Spinal cord (tissue), 10 donors: ENCODE results near the gene COMP. TPM values are rescaled to one million over a fixed set of nuclear protein-coding genes. Genes with fewer than 3 reads are reported as not detected.

Experiments
- DNase-seq, 6 donors: peaks; one replicate each; pipeline versions ENCODE4 v3.0.0 to v3.0.0-alpha.2; 2013 to 2015; ENCODE audit warnings: low spot score in 6 of 6, low read depth in 4 of 6
- H3K27ac ChIP-seq: one replicate; pipeline ENCODE4 v1.5.1; 2013; ENCODE audit warnings: low read depth, low read length, control low read depth
- H3K27me3 ChIP-seq: one replicate; pipeline ENCODE4 v1.6.1; 2013; ENCODE audit warnings: low read length; ENCODE audit not compliant: control insufficient read depth, insufficient read depth
- H3K36me3 ChIP-seq: one replicate; pipeline ENCODE4 v1.6.1; 2013; ENCODE audit warnings: low read length; ENCODE audit not compliant: control insufficient read depth, insufficient read depth
- H3K4me1 ChIP-seq: one replicate; pipeline ENCODE4 v1.6.1; 2013; ENCODE audit warnings: low read length; ENCODE audit not compliant: control insufficient read depth, insufficient read depth
- H3K4me3 ChIP-seq: one replicate; pipeline ENCODE4 v1.5.1; 2013; ENCODE audit warnings: low read depth, low read length, control low read depth
- H3K9me3 ChIP-seq: one replicate; pipeline ENCODE4 v1.6.1; 2013; ENCODE audit warnings: low read length; ENCODE audit not compliant: control insufficient read depth, insufficient read depth
- WGBS: methylation state at CpG from one replicate; pipeline ENCODE4 v1.1.5; 2013; ENCODE audit warnings: missing lambda C conversion rate; ENCODE audit not compliant: insufficient coverage; 5-methylcytosine and 5-hydroxymethylcytosine counted together
- polyA plus RNA-seq, 2 donors: library from polyadenylated mRNA; unstranded; fragments of 120-200 nt; gene quantifications; one replicate each; pipeline ENCODE4 v1.2.1, GENCODE V29; 2013; ENCODE audit not compliant: insufficient read length in 2 of 2
- total RNA-seq, 2 donors: library from RNA; depleted of rRNA in 1 of 2; stranded (reverse); fragments of 120-200 nt in 1 of 2; fragments of >200 nt in 1 of 2; gene quantifications; one replicate each; pipeline versions ENCODE4 v1.2.3 to v1.2.4, GENCODE V29; 2013 to 2014
- donor health status: healthy.

COMP gene
- total and polyA plus RNA-seq, 4 donors: 0.23 to 0.40 (median 0.32) TPM; not detected in 1

DNA sequence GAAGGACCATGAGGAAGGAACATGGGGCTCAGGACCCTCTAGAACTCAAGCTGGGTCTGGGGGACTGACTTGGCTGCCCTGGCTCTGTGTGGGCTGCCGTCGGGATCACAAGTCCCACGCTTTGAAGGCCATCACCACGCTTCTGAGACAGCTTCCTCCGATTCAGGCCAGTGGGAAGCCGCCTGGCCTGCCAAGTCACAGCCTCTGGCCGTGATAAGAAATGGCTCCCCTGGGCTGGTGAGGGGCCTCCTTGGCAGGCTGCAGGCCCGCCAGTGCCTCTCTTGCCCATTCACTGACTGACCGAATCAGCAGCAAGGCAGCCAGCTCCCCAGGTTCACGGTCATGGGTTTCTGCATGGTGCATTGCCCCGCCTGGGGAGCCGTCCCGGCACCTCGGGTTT, 48.8 kb downstream of the COMP start:
- H3K4me1 ChIP-seq: peaks cover 55% of the 10 kb centered on the region
- no peak overlapping the region for H3K27ac ChIP-seq
- DNase-seq: no peak
- no peaks in the 10 kb centered on the region for H3K9me3 ChIP-seq
- no peaks in the 10 kb centered on the region for H3K27me3 ChIP-seq
- peaks cover 72% of the 10 kb centered on the region for H3K36me3 ChIP-seq
- no peak overlapping the region for H3K4me3 ChIP-seq
- 47% methylated on average over 12 of the region's 14 CpGs for WGBS

DNA sequence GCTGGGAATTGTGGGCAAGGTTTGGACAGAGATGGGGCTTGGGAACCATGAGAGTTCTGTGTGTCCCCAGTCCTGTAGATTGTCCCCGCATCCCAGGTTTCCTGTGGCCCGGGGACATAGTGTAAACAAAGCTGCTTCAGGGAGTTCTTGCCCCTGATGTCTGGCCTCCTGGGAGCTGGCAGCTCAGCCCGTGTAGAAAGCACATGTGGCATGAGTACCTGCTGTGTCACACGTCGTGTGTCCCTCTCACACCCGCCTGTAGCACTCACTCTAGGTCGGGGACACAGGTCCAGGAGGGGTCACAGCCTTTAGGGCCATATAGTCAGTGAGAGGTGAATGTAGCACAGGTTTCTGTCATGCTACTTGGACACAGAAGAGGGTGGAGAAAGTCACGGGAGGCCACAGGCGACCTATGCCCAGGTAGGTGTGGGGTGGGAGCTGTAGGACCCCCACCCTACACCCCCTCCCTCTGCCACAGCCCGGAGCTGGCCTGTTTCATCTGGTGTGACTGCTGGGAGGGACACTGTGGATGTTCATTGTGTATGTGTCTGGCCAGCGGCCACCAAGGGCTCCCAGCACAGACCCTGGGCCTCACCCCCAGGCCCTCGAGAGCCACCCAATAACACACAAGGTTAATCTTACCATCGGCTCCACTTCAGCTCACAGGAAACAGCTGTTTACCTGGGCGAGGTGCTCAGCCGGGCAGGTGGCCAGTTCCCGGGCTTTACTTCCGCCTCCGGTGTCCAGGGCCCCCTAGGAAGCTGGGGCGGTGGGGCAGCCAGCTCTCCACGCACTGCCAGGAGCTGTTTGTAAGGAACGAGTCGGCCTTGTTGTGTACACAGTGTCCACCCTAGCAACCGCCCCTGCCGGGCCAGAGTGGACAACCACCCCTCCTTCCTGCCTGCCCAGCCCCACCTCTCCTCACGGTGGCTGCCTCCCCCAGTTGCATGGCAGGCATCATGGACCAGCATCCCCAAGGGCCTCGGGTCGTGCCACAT, 49.7 kb downstream of the COMP start:
- DNase-seq: peak in 1 of 6 donors; percentile 39
- no peaks in the 10 kb centered on the region for H3K9me3 ChIP-seq
- H3K27me3 ChIP-seq: no peaks in the 10 kb centered on the region
- H3K4me1 ChIP-seq: peaks cover 50% of the 10 kb centered on the region
- no peak overlapping the region for H3K27ac ChIP-seq
- 55% methylated on average over 21 of the region's 27 CpGs for WGBS
- H3K4me3 ChIP-seq: no peak overlapping the region
- peaks cover 75% of the 10 kb centered on the region for H3K36me3 ChIP-seq

DNA sequence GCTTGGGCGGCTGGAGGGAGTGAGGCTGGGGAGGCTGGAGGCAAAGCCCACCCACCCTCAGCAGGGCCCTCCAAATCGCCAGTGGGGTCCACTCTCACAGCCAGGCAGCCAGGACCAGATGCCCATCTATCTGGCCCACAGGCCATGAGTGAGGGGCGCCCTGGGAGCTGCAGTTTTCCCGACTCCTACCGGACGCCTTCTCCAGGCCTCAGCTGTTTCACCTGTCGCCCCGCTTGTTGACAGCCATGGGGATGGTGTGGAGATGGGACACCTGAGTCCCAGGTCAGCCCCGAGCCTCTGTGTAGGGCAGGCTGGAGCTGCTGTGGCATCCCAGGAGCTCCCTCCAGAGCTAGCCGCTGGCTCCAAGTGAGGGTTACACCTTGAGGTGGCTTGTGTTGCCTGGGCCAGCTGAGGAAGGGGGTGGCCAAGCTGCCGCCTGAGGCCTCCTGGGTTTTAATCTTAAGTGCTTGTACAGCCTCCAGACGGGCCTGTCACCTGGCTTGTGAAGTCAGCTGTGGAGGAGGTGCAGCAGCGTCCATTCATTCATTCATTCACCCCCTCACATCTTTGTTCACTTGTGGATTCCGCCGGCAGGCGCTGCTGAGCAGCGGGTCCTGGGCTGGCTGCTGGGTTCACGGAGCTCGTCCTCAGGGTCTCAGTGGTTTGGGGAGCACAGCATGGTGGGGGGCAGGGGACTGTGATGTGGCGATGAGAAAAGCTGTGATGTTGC, 52.0 kb downstream of the COMP start:
- Histone ChIP-seq H3K4me1 (peaks cover 64% of the 10 kb centered on the region), H3K4me3 (no peak overlapping the region), H3K27me3 (no peaks in the 10 kb centered on the region), H3K27ac (no peak overlapping the region), H3K9me3 (no peaks in the 10 kb centered on the region), H3K36me3 (peaks cover 67% of the 10 kb centered on the region)
- 89% methylated on average over 17 of the region's 20 CpGs for WGBS
- DNase-seq: no peak

DNA sequence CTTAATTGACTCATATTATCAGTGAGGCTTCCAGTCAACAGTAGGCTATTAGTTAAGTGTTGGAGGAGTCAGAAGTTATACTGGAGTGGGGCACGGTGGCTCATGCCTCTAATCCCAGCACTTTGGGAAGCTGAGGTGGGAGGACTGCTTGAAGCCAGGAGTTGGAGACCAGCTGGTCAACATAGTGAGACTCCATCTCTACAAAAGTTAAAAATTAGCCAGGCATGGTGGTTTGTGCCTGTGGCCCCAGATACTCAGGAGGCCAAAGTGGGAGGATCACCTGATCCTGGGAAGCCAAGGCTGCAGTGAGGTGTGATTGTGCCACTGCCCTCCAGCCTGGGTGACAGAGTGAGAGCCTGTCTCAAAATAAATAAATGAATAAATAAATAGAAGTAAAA, 53.2 kb downstream of the COMP start:
- DNase-seq: no peak
- H3K9me3 ChIP-seq: no peaks in the 10 kb centered on the region
- no peaks in the 10 kb centered on the region for H3K27me3 ChIP-seq
- peaks cover 55% of the 10 kb centered on the region for H3K36me3 ChIP-seq
- peaks cover 64% of the 10 kb centered on the region for H3K4me1 ChIP-seq
- no peak overlapping the region for H3K4me3 ChIP-seq
- WGBS: 86% methylated on average over 1 of the region's 1 CpG
- H3K27ac ChIP-seq: no peak overlapping the region

GRCh38 chr19:18737337-18737953, 53.7 kb downstream of the COMP start:
- Histone ChIP-seq H3K27me3 (no peaks in the 10 kb centered on the region), H3K4me3 (no peak overlapping the region), H3K27ac (no peak overlapping the region), H3K36me3 (peaks cover 50% of the 10 kb centered on the region), H3K4me1 (peaks cover 64% of the 10 kb centered on the region), H3K9me3 (no peaks in the 10 kb centered on the region)
- WGBS: 61% methylated on average over 6 of the region's 10 CpGs
- DNase-seq: no peak

- H3K9me3 ChIP-seq: no peaks in the 10 kb centered on the region
- H3K27ac ChIP-seq: no peak overlapping the region
- no peaks in the 10 kb centered on the region for H3K27me3 ChIP-seq
- WGBS: 85% methylated on average over 20 of the region's 27 CpGs
- H3K4me1 ChIP-seq: peaks cover 62% of the 10 kb centered on the region
- DNase-seq: peak in 2 of 6 donors; percentile 32 to 40
- H3K4me3 ChIP-seq: no peak overlapping the region
- H3K36me3 ChIP-seq: peaks cover 46% of the 10 kb centered on the region
Measured at GRCh38 chr19:18736415-18737336, 54.4 kb downstream of the COMP start.

DNA sequence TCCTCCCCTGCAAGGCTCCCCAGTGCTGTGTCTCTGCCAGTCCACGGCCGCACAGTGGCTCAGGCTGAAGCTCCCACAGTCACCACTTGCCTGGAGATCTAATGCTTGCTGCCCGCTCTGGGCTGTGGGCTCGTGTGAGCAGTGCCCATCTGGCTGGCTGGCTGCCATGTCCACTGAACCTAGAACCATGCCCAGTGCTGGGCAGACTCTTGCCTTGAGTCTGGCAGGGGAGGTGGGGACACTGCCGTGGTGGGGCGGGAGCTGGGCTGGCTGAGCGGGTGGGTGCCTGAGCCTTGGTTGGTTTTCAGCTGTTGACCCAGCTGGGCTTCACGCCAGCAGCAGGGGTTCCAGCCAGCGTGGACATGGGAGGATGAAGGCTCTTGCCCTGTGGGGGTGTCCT, 55.4 kb downstream of the COMP start:
- 47% methylated on average over 8 of the region's 9 CpGs for WGBS
- peak in 1 of 6 donors; percentile 41 for DNase-seq
- H3K4me1 ChIP-seq: peaks cover 52% of the 10 kb centered on the region

GRCh38 chr19:18735324-18735723, 55.8 kb downstream of the COMP start:
- Histone ChIP-seq H3K36me3 (peaks cover 54% of the 10 kb centered on the region), H3K9me3 (no peaks in the 10 kb centered on the region), H3K27ac (no peak overlapping the region), H3K4me3 (no peak overlapping the region), H3K4me1 (peaks cover 51% of the 10 kb centered on the region), H3K27me3 (no peaks in the 10 kb centered on the region)
- 78% methylated on average over 13 of the region's 14 CpGs for WGBS
- DNase-seq: no peak

More for the DNA sequence above, 55.4 kb downstream of the COMP start:
- H3K27ac ChIP-seq: no peak overlapping the region
- no peak overlapping the region for H3K4me3 ChIP-seq
- peaks cover 50% of the 10 kb centered on the region for H3K36me3 ChIP-seq
- H3K9me3 ChIP-seq: no peaks in the 10 kb centered on the region
- H3K27me3 ChIP-seq: no peaks in the 10 kb centered on the region
